ENCODE data around the gene EHBP1.

EHBP1 gene

GRCh38 chr2:62665446-62665845 lies 40.1 kb upstream of the EHBP1 start:
- Histone ChIP-seq H3K27me3 (ENCODE audit: insufficient read depth, low read length) (no peaks in the 10 kb centered on the region), H3K4me1 (ENCODE audit: insufficient read depth, low read length) (peaks cover 8% of the 10 kb centered on the region; the same call in 1 of the 2 replicates), H3K9me3 (ENCODE audit: insufficient read depth, low read depth, low read length) (no peaks in the 10 kb centered on the region), H3K27ac (ENCODE audit: low read depth, low read length) (no peak overlapping the region), H3K36me3 (ENCODE audit: insufficient read depth, low read length) (no peaks in the 10 kb centered on the region), H3K9ac (ENCODE audit: low read depth, low read length) (no peak overlapping the region), H3K4me3 (ENCODE audit: low read length) (no peak overlapping the region)
- WGBS: 100% methylated on average over 1 of the region's 1 CpG

GRCh38 chr2:62669180-62669579 lies 36.3 kb upstream of the EHBP1 start:
- WGBS: 82% methylated on average over 5 of the region's 5 CpGs
- Histone ChIP-seq H3K36me3 (ENCODE audit: insufficient read depth, low read length) (no peaks in the 10 kb centered on the region), H3K9me3 (ENCODE audit: insufficient read depth, low read depth, low read length) (no peaks in the 10 kb centered on the region), H3K27ac (ENCODE audit: low read depth, low read length) (no peak overlapping the region), H3K4me1 (ENCODE audit: insufficient read depth, low read length) (peaks cover 17% of the 10 kb centered on the region), H3K27me3 (ENCODE audit: insufficient read depth, low read length) (no peaks in the 10 kb centered on the region), H3K4me3 (ENCODE audit: low read length) (no peak overlapping the region), H3K9ac (ENCODE audit: low read depth, low read length) (no peak overlapping the region)

- WGBS: 83% methylated on average over 1 of the region's 1 CpG
- Histone ChIP-seq H3K27ac (ENCODE audit: low read depth, low read length) (peak overlapping the region; percentile 65), H3K4me1 (ENCODE audit: insufficient read depth, low read length) (peaks cover 17% of the 10 kb centered on the region), H3K9me3 (ENCODE audit: insufficient read depth, low read depth, low read length) (no peaks in the 10 kb centered on the region), H3K27me3 (ENCODE audit: insufficient read depth, low read length) (no peaks in the 10 kb centered on the region), H3K4me3 (ENCODE audit: low read length) (no peak overlapping the region), H3K36me3 (ENCODE audit: insufficient read depth, low read length) (no peaks in the 10 kb centered on the region), H3K9ac (ENCODE audit: low read depth, low read length) (no peak overlapping the region)
These were observed 32.9 kb upstream of the EHBP1 start for GRCh38 chr2:62672601-62673000.

- Histone ChIP-seq H3K9me3 (ENCODE audit: insufficient read depth, low read depth, low read length) (no peaks in the 10 kb centered on the region), H3K4me1 (ENCODE audit: insufficient read depth, low read length) (peaks cover 17% of the 10 kb centered on the region), H3K27me3 (ENCODE audit: insufficient read depth, low read length) (no peaks in the 10 kb centered on the region), H3K9ac (ENCODE audit: low read depth, low read length) (no peak overlapping the region), H3K27ac (ENCODE audit: low read depth, low read length) (no peak overlapping the region), H3K4me3 (ENCODE audit: low read length) (no peak overlapping the region), H3K36me3 (ENCODE audit: insufficient read depth, low read length) (no peaks in the 10 kb centered on the region)
These were observed 30.5 kb upstream of the EHBP1 start for GRCh38 chr2:62675062-62675461.

GRCh38 chr2:62685256-62685655 lies 20.3 kb upstream of the EHBP1 start:
- no peaks in the 10 kb centered on the region for H3K27me3 ChIP-seq (ENCODE audit: insufficient read depth, low read length)
- H3K9me3 ChIP-seq (ENCODE audit: insufficient read depth, low read depth, low read length): no peaks in the 10 kb centered on the region
- 100% methylated on average over 2 of the region's 2 CpGs for WGBS
- H3K27ac ChIP-seq (ENCODE audit: low read depth, low read length): no peak overlapping the region
- H3K4me3 ChIP-seq (ENCODE audit: low read length): no peak overlapping the region
- no peak overlapping the region for H3K9ac ChIP-seq (ENCODE audit: low read depth, low read length)
- no peaks in the 10 kb centered on the region for H3K36me3 ChIP-seq (ENCODE audit: insufficient read depth, low read length)
- no peaks in the 10 kb centered on the region for H3K4me1 ChIP-seq (ENCODE audit: insufficient read depth, low read length)

- no peaks in the 10 kb centered on the region for H3K4me1 ChIP-seq (ENCODE audit: insufficient read depth, low read length)
- H3K36me3 ChIP-seq (ENCODE audit: insufficient read depth, low read length): no peaks in the 10 kb centered on the region
- no peak overlapping the region for H3K27ac ChIP-seq (ENCODE audit: low read depth, low read length)
- no peak overlapping the region for H3K4me3 ChIP-seq (ENCODE audit: low read length)
- no peaks in the 10 kb centered on the region for H3K9me3 ChIP-seq (ENCODE audit: insufficient read depth, low read depth, low read length)
- WGBS: 93% methylated on average over 4 of the region's 4 CpGs
- no peaks in the 10 kb centered on the region for H3K27me3 ChIP-seq (ENCODE audit: insufficient read depth, low read length)
- no peak overlapping the region for H3K9ac ChIP-seq (ENCODE audit: low read depth, low read length)
These were observed 19.4 kb upstream of the EHBP1 start for GRCh38 chr2:62686012-62686685.

GRCh38 chr2:62687636-62688035 lies 17.9 kb upstream of the EHBP1 start:
- Histone ChIP-seq H3K27me3 (ENCODE audit: insufficient read depth, low read length) (no peaks in the 10 kb centered on the region), H3K4me1 (ENCODE audit: insufficient read depth, low read length) (no peaks in the 10 kb centered on the region)
- 89% methylated on average over 1 of the region's 2 CpGs for WGBS

GRCh38 chr2:62688771-62689170 lies 16.7 kb upstream of the EHBP1 start:
- WGBS: 93% methylated on average over 1 of the region's 1 CpG

More at GRCh38 chr2:62687636-62688035, 17.9 kb upstream of the EHBP1 start:
- no peak overlapping the region for H3K9ac ChIP-seq (ENCODE audit: low read depth, low read length)
- H3K4me3 ChIP-seq (ENCODE audit: low read length): no peak overlapping the region
- no peak overlapping the region for H3K27ac ChIP-seq (ENCODE audit: low read depth, low read length)
- no peaks in the 10 kb centered on the region for H3K9me3 ChIP-seq (ENCODE audit: insufficient read depth, low read depth, low read length)
- H3K36me3 ChIP-seq (ENCODE audit: insufficient read depth, low read length): no peaks in the 10 kb centered on the region

GRCh38 chr2:62691186-62691585 lies 14.3 kb upstream of the EHBP1 start:
- Histone ChIP-seq H3K27ac (ENCODE audit: low read depth, low read length) (no peak overlapping the region), H3K27me3 (ENCODE audit: insufficient read depth, low read length) (no peaks in the 10 kb centered on the region), H3K4me3 (ENCODE audit: low read length) (no peak overlapping the region), H3K9ac (ENCODE audit: low read depth, low read length) (no peak overlapping the region), H3K36me3 (ENCODE audit: insufficient read depth, low read length) (no peaks in the 10 kb centered on the region), H3K4me1 (ENCODE audit: insufficient read depth, low read length) (no peaks in the 10 kb centered on the region), H3K9me3 (ENCODE audit: insufficient read depth, low read depth, low read length) (no peaks in the 10 kb centered on the region)
- WGBS: 83% methylated on average over 2 of the region's 2 CpGs

More at GRCh38 chr2:62688771-62689170, 16.7 kb upstream of the EHBP1 start:
- no peak overlapping the region for H3K9ac ChIP-seq (ENCODE audit: low read depth, low read length)
- H3K27me3 ChIP-seq (ENCODE audit: insufficient read depth, low read length): no peaks in the 10 kb centered on the region
- no peak overlapping the region for H3K27ac ChIP-seq (ENCODE audit: low read depth, low read length)
- no peaks in the 10 kb centered on the region for H3K36me3 ChIP-seq (ENCODE audit: insufficient read depth, low read length)
- H3K9me3 ChIP-seq (ENCODE audit: insufficient read depth, low read depth, low read length): no peaks in the 10 kb centered on the region
- no peaks in the 10 kb centered on the region for H3K4me1 ChIP-seq (ENCODE audit: insufficient read depth, low read length)
- H3K4me3 ChIP-seq (ENCODE audit: low read length): no peak overlapping the region

- Histone ChIP-seq H3K9me3 (ENCODE audit: insufficient read depth, low read depth, low read length) (no peaks in the 10 kb centered on the region), H3K27me3 (ENCODE audit: insufficient read depth, low read length) (no peaks in the 10 kb centered on the region), H3K9ac (ENCODE audit: low read depth, low read length) (no peak overlapping the region), H3K4me3 (ENCODE audit: low read length) (no peak overlapping the region), H3K36me3 (ENCODE audit: insufficient read depth, low read length) (no peaks in the 10 kb centered on the region), H3K27ac (ENCODE audit: low read depth, low read length) (no peak overlapping the region), H3K4me1 (ENCODE audit: insufficient read depth, low read length) (no peaks in the 10 kb centered on the region)
These were observed 13.3 kb upstream of the EHBP1 start for GRCh38 chr2:62692225-62692624.

GRCh38 chr2:62698653-62699052 lies 6.9 kb upstream of the EHBP1 start:
- Histone ChIP-seq H3K27ac (ENCODE audit: low read depth, low read length) (no peak overlapping the region), H3K4me3 (ENCODE audit: low read length) (no peak overlapping the region), H3K36me3 (ENCODE audit: insufficient read depth, low read length) (no peaks in the 10 kb centered on the region), H3K9ac (ENCODE audit: low read depth, low read length) (no peak overlapping the region), H3K9me3 (ENCODE audit: insufficient read depth, low read depth, low read length) (no peaks in the 10 kb centered on the region), H3K4me1 (ENCODE audit: insufficient read depth, low read length) (no peaks in the 10 kb centered on the region), H3K27me3 (ENCODE audit: insufficient read depth, low read length) (no peaks in the 10 kb centered on the region)
- WGBS: 95% methylated on average over 1 of the region's 1 CpG

- peak overlapping the region; percentile 63; the same call in 1 of the 2 replicates for H3K27ac ChIP-seq (ENCODE audit: low read depth, low read length)
- peaks cover 29% of the 10 kb centered on the region; the same call in 1 of the 2 replicates for H3K4me1 ChIP-seq (ENCODE audit: insufficient read depth, low read length)
- no peaks in the 10 kb centered on the region for H3K27me3 ChIP-seq (ENCODE audit: insufficient read depth, low read length)
- WGBS: 18% methylated on average over 2 of the region's 2 CpGs
- peaks cover 19% of the 10 kb centered on the region for H3K36me3 ChIP-seq (ENCODE audit: insufficient read depth, low read length)
- no peaks in the 10 kb centered on the region for H3K9me3 ChIP-seq (ENCODE audit: insufficient read depth, low read depth, low read length)
- H3K9ac ChIP-seq (ENCODE audit: low read depth, low read length): peak overlapping the region; percentile 59
- peak overlapping the region; percentile 79 for H3K4me3 ChIP-seq (ENCODE audit: low read length)
These were observed 883 bp upstream of the EHBP1 start for GRCh38 chr2:62704654-62705006.
